ENCODE measurements around the gene PEAR1.

DNA sequence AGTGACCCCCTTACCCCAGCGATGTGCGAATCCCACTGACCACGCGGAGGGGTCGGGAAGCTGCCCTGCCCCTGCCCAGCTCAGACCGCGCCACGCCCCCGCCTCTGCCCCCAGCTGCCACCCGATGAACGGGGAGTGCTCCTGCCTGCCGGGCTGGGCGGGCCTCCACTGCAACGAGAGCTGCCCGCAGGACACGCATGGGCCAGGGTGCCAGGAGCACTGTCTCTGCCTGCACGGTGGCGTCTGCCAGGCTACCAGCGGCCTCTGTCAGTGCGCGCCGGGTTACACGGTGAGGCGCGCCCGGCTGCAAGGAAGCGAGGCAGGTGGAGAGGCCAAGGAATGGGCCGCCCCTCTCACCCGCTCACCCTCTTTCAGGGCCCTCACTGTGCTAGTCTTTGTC is 15.0 kb downstream of the PEAR1 start:
- TF ChIP-seq, protein P1, sequence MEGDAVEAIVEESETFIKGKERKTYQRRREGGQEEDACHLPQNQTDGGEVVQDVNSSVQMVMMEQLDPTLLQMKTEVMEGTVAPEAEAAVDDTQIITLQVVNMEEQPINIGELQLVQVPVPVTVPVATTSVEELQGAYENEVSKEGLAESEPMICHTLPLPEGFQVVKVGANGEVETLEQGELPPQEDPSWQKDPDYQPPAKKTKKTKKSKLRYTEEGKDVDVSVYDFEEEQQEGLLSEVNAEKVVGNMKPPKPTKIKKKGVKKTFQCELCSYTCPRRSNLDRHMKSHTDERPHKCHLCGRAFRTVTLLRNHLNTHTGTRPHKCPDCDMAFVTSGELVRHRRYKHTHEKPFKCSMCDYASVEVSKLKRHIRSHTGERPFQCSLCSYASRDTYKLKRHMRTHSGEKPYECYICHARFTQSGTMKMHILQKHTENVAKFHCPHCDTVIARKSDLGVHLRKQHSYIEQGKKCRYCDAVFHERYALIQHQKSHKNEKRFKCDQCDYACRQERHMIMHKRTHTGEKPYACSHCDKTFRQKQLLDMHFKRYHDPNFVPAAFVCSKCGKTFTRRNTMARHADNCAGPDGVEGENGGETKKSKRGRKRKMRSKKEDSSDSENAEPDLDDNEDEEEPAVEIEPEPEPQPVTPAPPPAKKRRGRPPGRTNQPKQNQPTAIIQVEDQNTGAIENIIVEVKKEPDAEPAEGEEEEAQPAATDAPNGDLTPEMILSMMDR (IDR thresholded peaks at IDR 0.05; ENCODE audit: low read depth, low read length): no peak
- TF ChIP-seq EZH2phosphoT487 (IDR thresholded peaks at IDR 0.05; ENCODE audit: low read depth): no peak
